Mammary epithelial cell (primary cell): ENCODE measurements around the gene MAML2.

ENCODE experiments used
- EZH2 ChIP-seq: IDR thresholded peaks from 2 replicates; pipeline ENCODE4 v1.6.1; 2012; ENCODE audit warnings: low read length, inconsistent platforms, borderline replicate concordance
- TF ChIP-seq, protein P1 (sequence below), 2 donors: IDR thresholded peaks in 1 of 2; conservative IDR thresholded peaks in 1 of 2; 2 replicates each; pipeline ENCODE4 v1.5.1; 2011 to 2012; ENCODE audit warnings: inconsistent platforms in 2 of 2, low read length in 2 of 2, mild to moderate bottlenecking in 2 of 2, control low read depth in 1 of 2, low read depth in 1 of 2; ENCODE audit not compliant: insufficient read depth in 1 of 2; ENCODE audit errors: extremely low read depth in 1 of 2

DNA sequence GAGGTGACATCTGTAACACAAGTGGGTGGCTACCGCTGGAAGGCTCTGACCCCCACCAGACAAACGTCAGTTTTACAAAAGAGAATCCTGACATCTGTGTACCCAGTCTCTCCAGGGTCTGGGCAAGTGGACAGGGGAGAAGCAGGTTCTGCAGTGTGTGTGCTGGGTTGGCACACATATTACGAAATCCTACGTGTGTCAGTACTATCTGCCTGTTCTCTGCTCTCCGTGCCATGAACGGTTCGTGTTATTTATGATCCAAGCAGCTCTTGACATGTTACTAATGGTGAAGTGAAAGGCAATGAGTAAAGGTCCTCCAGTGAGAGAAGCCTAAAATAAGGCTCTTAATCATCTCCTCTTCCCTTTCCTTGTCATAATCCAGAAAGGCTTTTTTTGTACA, 217.6 kb downstream of the MAML2 start:
- TF ChIP-seq, protein P1, sequence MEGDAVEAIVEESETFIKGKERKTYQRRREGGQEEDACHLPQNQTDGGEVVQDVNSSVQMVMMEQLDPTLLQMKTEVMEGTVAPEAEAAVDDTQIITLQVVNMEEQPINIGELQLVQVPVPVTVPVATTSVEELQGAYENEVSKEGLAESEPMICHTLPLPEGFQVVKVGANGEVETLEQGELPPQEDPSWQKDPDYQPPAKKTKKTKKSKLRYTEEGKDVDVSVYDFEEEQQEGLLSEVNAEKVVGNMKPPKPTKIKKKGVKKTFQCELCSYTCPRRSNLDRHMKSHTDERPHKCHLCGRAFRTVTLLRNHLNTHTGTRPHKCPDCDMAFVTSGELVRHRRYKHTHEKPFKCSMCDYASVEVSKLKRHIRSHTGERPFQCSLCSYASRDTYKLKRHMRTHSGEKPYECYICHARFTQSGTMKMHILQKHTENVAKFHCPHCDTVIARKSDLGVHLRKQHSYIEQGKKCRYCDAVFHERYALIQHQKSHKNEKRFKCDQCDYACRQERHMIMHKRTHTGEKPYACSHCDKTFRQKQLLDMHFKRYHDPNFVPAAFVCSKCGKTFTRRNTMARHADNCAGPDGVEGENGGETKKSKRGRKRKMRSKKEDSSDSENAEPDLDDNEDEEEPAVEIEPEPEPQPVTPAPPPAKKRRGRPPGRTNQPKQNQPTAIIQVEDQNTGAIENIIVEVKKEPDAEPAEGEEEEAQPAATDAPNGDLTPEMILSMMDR (conservative IDR thresholded peaks at IDR 0.05 in 1 of 2, IDR thresholded peaks at IDR 0.05 in 1 of 2; ENCODE audit: extremely low read depth in 1 of 2, insufficient read depth in 1 of 2, low read depth in 1 of 2, low read length in 2 of 2): no peak
- TF ChIP-seq EZH2: no peak
